Measurements from ENCODE around the gene SOX4. TPM values are rescaled to one million over a fixed set of nuclear protein-coding genes. Genes with fewer than 3 reads are reported as not detected.

SOX4 gene
- polyA plus RNA-seq, 1 donor (not counting 4 experiments of a cell fraction or from before 2014, with no cell fraction given) = 16.3 TPM

- Histone ChIP-seq H3K4me2 (ENCODE audit: control insufficient read depth, extremely low read depth, insufficient read depth, low read depth, low read length) (no peak overlapping the region), H3K9me3 (ENCODE audit: control insufficient read depth, low read depth, low read length) (no peaks in the 10 kb centered on the region), H3K4me3 (ENCODE audit: control insufficient read depth in 2 of 3, extremely low read depth in 1 of 3, insufficient read depth in 2 of 3, low read depth in 1 of 3, low read length in 3 of 3) (no peak overlapping the region), H4K20me1 (ENCODE audit: control insufficient read depth, extremely low read depth, insufficient read depth, low read length) (no peaks in the 10 kb centered on the region), H3K27ac (ENCODE audit: control insufficient read depth, insufficient read depth, low read length) (no peak overlapping the region), H3K36me3 (ENCODE audit: control insufficient read depth in 2 of 2, extremely low read depth in 1 of 2, insufficient read depth in 2 of 2, low read length in 2 of 2) (no peaks in the 10 kb centered on the region), H3K9me1 (ENCODE audit: control insufficient read depth, extremely low read depth, insufficient read depth, low read length) (no peaks in the 10 kb centered on the region), H3K9ac (ENCODE audit: control insufficient read depth, extremely low read depth, insufficient read depth, low read length) (no peak overlapping the region), H3K4me1 (ENCODE audit: control insufficient read depth, extremely low read depth, insufficient read depth, low read length) (no peaks in the 10 kb centered on the region), H3K79me2 (ENCODE audit: control insufficient read depth, insufficient read depth, low read length) (no peaks in the 10 kb centered on the region), H3K27me3 (ENCODE audit: control insufficient read depth, extremely low read depth, insufficient read depth, low read length) (no peaks in the 10 kb centered on the region), H2AFZ (ENCODE audit: control insufficient read depth, low read length) (no peak overlapping the region)
- TF ChIP-seq CTCF (optimal IDR thresholded peaks at IDR 0.05 in 1 of 3, IDR thresholded peaks at IDR 0.05 in 1 of 3, conservative IDR thresholded peaks at IDR 0.05 in 1 of 3; ENCODE audit: extremely low read depth in 1 of 3, insufficient read depth in 2 of 3, low read length in 3 of 3) (no peak), EZH2 (IDR thresholded peaks at IDR 0.05; ENCODE audit: low read length) (no peak)
- dilution Hi-C loops (cut with MboI; ENCODE audit: extremely low pct_ligation_motif_present, low sequenced_read_pairs) = no loop called here
- FAIRE-seq = no peak
- DNase-seq (ENCODE audit: low read depth, low spot score) = no peak
Observed at GRCh38 chr6:21611485-21611884, 17.9 kb downstream of the SOX4 start.

DNA sequence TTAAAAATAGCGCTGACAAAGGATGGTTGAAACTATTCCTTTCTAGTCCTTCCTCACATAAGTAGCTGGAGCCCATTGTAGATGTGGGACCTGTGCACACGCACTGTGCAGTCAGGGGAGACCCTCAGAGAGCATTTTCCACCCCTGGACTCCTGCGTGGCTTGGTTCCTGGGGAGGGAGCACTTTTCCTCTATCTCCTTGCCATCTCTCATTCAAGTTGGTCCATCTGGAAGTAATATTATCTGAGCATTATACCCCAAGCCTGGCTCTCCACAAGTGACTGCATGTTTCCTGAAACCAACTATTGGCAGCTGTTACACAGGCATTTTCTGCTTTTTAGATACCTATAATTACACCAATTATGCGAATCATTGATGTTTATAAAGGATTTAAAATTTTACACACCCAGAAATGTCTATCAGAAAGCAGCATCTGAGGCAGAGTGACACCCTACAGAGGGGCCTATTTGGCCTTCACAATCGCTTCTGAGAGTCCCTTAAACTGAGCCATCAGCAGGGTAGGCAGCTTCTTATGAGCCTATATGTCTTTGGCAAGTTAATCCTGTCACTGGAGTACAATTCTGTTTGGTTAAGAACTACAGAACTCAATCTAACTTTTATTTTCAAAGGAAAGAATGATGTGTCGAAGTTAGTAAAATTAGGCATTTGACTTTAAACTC lies 18.7 kb downstream of the SOX4 start:
- Histone ChIP-seq H3K79me2 (ENCODE audit: control insufficient read depth, insufficient read depth, low read length) (no peaks in the 10 kb centered on the region), H3K9ac (ENCODE audit: control insufficient read depth, extremely low read depth, insufficient read depth, low read length) (no peak overlapping the region), H2AFZ (ENCODE audit: control insufficient read depth, low read length) (no peak overlapping the region), H3K27ac (ENCODE audit: control insufficient read depth, insufficient read depth, low read length) (no peak overlapping the region), H3K4me3 (ENCODE audit: control insufficient read depth in 2 of 3, extremely low read depth in 1 of 3, insufficient read depth in 2 of 3, low read depth in 1 of 3, low read length in 3 of 3) (no peak overlapping the region), H3K9me3 (ENCODE audit: control insufficient read depth, low read depth, low read length) (no peaks in the 10 kb centered on the region), H3K36me3 (ENCODE audit: control insufficient read depth in 2 of 2, extremely low read depth in 1 of 2, insufficient read depth in 2 of 2, low read length in 2 of 2) (no peaks in the 10 kb centered on the region), H3K9me1 (ENCODE audit: control insufficient read depth, extremely low read depth, insufficient read depth, low read length) (no peaks in the 10 kb centered on the region), H3K4me2 (ENCODE audit: control insufficient read depth, extremely low read depth, insufficient read depth, low read depth, low read length) (no peak overlapping the region), H3K27me3 (ENCODE audit: control insufficient read depth, extremely low read depth, insufficient read depth, low read length) (no peaks in the 10 kb centered on the region), H3K4me1 (ENCODE audit: control insufficient read depth, extremely low read depth, insufficient read depth, low read length) (no peaks in the 10 kb centered on the region), H4K20me1 (ENCODE audit: control insufficient read depth, extremely low read depth, insufficient read depth, low read length) (no peaks in the 10 kb centered on the region)
- DNase-seq (ENCODE audit: low read depth, low spot score) = no peak
- TF ChIP-seq CTCF (optimal IDR thresholded peaks at IDR 0.05 in 1 of 3, IDR thresholded peaks at IDR 0.05 in 1 of 3, conservative IDR thresholded peaks at IDR 0.05 in 1 of 3; ENCODE audit: extremely low read depth in 1 of 3, insufficient read depth in 2 of 3, low read length in 3 of 3) = no peak
- no peak for TF ChIP-seq EZH2 (IDR thresholded peaks at IDR 0.05; ENCODE audit: low read length)
- dilution Hi-C loops (cut with MboI; ENCODE audit: extremely low pct_ligation_motif_present, low sequenced_read_pairs) = no loop called here
- FAIRE-seq = no peak
